GF-D8 (cell line): ENCODE data around the gene OR6C75.
"Not testable (repeated sequence)": the region's sequence is repeated elsewhere in the genome, so short reads cannot be mapped to it uniquely, and the experiment has no call there.

Experiments used
- DNase-seq: peaks from one replicate; lab custom pipeline; 2025; lab: John Stamatoyannopoulos, UW

OR6C75 gene

DNA sequence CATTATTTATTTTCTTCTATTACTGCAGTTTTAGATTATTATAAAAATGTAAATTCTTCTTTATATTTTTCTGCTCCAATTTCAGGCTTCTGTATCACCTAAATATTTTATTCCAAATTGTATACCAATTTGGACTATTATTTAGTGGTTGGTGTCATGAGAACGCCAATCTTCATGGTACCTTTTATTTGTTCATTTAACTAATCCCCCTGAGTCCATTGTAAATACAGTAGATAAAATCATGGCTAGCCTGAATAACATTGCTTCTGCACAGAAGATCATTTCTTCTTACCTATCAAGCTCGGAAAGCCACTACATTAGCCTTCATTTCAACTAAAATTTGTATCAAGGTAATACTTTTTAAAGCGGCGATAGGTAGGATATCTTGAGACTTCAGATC is at the start of gene OR6C75:
Gene OR6C75, plus strand, starts transcription at position 301 of the 400 bp plus-strand sequence. CDS start 2,136 bp downstream, outside the sequence.
- DNase-seq, result no peak

DNA sequence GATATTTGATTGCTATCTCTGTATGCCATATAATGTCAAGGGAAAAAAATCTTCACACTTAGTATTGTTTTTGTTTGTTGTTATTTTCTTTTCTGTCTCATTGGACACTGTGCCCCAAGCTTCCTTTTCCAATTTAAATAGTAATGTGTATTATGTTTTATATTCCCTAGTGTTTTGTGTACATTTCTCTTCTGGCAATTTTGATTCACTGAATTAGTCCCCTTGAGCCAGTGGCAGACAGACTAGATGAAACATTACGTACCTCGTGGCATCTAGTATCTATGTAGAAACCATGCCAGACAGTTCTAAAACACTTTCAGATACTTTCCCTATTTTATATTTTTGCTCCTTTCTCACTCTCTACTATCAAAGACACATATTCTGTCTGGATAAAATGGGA is 48.7 kb upstream of the OR6C75 start, which contains the start of gene OR6C1:
Gene OR6C1, plus strand, starts transcription at position 301 of the 400 bp plus-strand sequence. CDS start 6,257 bp downstream, outside the sequence.
- DNase-seq, result no peak

DNA sequence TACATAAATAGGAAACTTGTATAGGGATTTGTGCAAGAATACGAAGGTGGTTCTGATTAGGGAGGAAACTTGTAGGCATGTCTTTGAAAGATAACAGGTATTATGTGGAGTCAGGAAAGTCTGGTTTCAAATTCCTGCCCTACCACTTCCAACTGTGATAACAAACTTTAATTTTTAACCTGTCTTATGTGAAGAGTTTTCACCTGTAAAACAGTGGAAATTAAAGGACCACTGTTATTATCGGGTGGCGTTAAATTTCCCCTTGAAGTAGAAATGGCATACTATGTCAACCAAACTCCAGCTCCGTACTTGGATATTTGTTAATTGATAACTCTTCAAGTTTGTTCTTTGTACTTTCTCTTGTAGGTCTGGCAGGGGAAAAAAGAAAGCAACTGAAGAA is 42.6 kb upstream of the OR6C75 start:
- no peak for DNase-seq

GRCh38 chr12:55325801-55326200 is 37.0 kb upstream of the OR6C75 start:
- not testable (repeated sequence) for DNase-seq

- DNase-seq, result no peak
Observed at GRCh38 chr12:55330446-55330845, 32.3 kb upstream of the OR6C75 start, which contains the start of gene OR6C3. Gene OR6C3, plus strand, starts transcription at chr12:55330746. Its CDS starts 955 bp downstream, at chr12:55331701.

- DNase-seq, result no peak
Observed at GRCh38 chr12:55336002-55336401, 26.8 kb upstream of the OR6C75 start.

DNA sequence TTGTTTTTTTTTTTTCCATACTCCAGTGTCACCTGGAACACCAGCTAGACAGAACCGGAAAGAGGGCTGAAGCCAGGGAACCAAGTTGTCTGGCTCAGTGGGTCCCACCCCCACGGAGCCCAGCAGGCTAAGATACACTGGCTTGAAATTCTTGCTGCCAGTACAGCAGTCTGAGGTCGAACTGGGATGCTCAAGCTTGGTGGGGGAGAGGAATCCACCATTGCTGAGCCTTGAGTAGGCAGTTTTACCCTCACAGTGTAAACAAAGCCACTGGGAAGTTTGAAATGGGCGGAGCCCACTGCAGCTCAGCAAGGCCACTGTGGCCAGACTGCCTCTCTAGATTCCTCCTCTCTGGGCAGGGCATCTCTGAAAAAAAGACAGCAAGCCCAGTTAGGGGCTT is 7.4 kb upstream of the OR6C75 start:
- not testable (repeated sequence) for DNase-seq

- no peak for DNase-seq
Observed at GRCh38 chr12:55365086-55365485, 2.3 kb downstream of the OR6C75 start.

DNA sequence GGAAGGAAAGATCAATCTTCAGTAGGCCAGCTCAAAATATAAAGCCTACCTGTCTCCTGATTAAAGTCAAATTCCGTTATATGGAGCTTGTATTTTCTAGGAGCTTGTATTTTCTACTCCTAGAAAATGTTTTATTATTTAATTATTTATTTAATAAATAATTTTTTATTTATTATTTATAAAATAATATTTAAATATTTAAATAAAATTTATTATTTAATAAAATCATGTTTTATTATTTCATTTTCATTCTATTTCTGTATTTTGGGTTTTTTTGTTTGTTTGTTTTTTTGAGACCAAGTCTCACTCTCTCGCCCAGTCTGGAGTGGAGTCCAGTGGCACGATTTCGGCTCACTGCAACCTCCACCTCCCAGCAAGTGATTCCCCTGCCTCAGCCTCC is 9.7 kb downstream of the OR6C75 start:
- no peak for DNase-seq

DNA sequence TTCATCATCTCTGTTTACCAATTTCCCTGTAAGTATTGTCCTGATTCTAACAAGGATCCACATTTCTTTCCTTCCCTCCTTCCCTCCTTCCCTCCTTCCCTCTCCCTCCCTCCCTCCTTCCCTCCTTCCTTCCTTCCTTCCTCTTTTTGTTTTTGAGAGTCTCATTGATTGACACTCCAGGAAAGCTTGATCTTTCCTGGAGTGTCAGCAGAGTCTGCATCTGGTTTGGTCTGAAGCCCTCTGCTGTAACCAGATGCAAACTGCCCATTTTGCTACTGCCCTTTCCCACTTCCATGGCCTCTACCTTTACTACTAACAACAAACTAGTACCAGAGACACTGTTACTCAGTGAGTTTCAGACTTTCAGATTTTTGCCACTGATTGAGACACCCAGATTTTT is 23.1 kb downstream of the OR6C75 start:
- no peak for DNase-seq

- DNase-seq, result no peak
Observed at GRCh38 chr12:55392032-55392795, 29.4 kb downstream of the OR6C75 start.

- no peak for DNase-seq
Observed at GRCh38 chr12:55396326-55396725, 33.6 kb downstream of the OR6C75 start.

GRCh38 chr12:55400229-55400628 is 37.5 kb downstream of the OR6C75 start, which contains the start of gene OR6C65:
Gene OR6C65, plus strand, starts transcription at chr12:55400529. Its CDS starts 0 bp downstream, at chr12:55400529.
- DNase-seq, result no peak

GRCh38 chr12:55407866-55408265 is 45.1 kb downstream of the OR6C75 start:
- DNase-seq, result no peak

DNA sequence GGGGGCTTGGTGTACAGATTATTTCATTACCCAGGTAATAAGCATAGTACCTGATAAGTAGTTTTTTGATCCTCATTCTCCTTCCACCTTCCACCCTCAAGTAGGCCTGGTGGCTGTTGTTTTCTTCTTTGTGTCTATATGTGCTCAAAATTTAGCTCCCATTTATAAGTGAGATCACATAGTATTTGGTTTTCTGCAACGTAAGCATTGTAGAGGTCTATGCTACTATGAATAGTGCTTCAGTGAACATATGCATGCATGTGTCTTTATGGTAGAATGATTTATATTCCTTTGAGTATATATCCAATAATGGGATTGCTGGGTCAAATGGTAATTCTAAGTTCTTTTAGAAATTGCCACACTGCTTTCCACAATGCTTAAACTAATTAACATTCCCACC is 46.4 kb downstream of the OR6C75 start:
- not testable (repeated sequence) for DNase-seq

GRCh38 chr12:55412138-55412537 is 49.4 kb downstream of the OR6C75 start:
- DNase-seq, result not testable (repeated sequence)

DNA sequence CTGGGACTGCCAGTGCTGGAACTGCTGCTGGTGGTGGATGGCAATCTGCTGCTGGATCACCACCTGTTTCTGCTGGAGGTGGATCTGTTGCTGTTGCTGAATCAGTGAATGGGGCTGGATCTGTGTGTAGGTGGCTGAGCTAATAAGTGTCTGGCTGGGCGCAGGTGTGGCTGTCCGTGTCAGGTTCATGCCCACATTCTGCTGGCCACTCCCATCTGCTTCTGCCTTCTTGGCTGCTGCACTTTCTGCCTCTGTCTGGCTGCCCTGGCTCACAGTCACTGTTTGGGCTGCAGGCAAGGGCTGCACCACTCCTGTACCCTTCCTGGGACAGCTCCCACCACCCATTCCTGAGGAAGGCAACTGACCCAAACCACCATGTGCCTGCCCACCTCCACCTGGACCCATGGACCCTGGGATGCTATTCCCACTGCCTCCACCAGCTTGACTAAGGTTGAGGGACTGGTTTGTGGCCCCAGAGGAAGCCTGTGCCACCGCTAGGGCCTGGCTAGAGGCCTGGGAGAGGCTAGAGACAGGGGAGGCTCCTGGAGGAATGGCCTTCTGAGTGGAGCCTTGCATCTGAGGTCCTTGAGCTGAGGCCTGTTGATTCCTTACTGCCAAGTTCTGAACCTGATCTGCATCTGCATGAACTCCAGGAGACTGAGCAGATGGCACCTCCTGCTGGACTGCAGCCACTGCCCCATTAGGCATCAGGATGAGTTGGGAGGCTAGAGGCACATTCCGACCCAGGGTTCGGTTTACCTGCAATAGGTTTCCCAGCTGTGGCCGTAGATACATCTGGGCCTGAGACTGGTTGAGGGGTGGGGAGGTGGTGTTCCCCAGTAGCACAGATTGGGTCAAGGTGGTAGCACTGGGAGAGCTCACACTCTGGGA is 51.0 kb downstream of the OR6C75 start:
- not testable (repeated sequence) for DNase-seq

DNA sequence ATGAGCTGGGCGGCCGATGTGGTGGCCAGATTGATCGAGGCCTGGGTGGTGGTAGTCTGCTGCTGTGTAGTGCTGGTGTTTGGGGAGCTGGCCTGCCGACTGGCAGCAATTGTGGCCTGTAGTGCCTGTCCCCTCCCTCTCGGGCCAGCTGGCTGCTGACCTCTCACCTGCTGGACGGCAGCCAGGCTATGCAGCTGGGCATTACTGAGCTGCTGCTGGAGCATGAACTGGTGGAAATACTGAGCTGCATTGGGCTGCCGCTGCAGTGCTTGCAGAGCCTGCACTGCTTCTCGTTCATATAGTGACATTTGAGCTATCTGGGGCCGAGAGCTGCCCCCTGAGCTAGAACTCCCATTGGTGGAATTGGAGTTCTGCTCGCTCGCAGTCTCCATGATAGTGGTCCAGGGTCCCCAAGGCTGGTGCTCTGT is 51.6 kb downstream of the OR6C75 start:
- not testable (repeated sequence) for DNase-seq

- DNase-seq, result not testable (repeated sequence)
Observed at GRCh38 chr12:55414889-55415288, 52.1 kb downstream of the OR6C75 start.

GRCh38 chr12:55416961-55417360 is 54.2 kb downstream of the OR6C75 start:
- DNase-seq, result no peak
